SK-N-SH treated with all-trans-retinoic acid at 6 μM for 48 hours (cell line): ENCODE data around the gene RASAL2.

ENCODE experiments used
- BACH2 ChIP-seq: fragments of 250-450 bp; sonication (Bioruptor Pico); IDR thresholded peaks from 2 replicates; pipeline ENCODE4 v1.9.0; 2021; ENCODE audit warnings: mild to moderate bottlenecking, borderline replicate concordance
- CREB5 ChIP-seq: fragments of 250-450 bp; sonication (Bioruptor Pico); IDR thresholded peaks from 2 replicates; pipeline ENCODE4 v1.5.1; 2020; ENCODE audit warnings: low read depth, mild to moderate bottlenecking, moderate library complexity
- CSDC2 ChIP-seq: fragments of 250-450 bp; sonication (Bioruptor Pico); IDR thresholded peaks from 2 replicates; pipeline ENCODE4 v1.5.0; 2020; ENCODE audit warnings: mild to moderate bottlenecking, moderate library complexity
- ESRRG ChIP-seq: fragments of 250-450 bp; sonication (Bioruptor Pico); IDR thresholded peaks from 2 replicates; pipeline ENCODE4 v1.6.1; 2021; ENCODE audit warnings: mild to moderate bottlenecking
- ISL1 ChIP-seq: fragments of 250-450 bp; sonication (Bioruptor Pico); IDR thresholded peaks from 2 replicates; pipeline ENCODE4 v2.1.2; 2022; ENCODE audit warnings: mild to moderate bottlenecking, moderate library complexity
- PPARA ChIP-seq: fragments of 250-450 bp; sonication (Bioruptor Pico); IDR thresholded peaks from 2 replicates; pipeline ENCODE4 v1.5.0; 2020; ENCODE audit warnings: mild to moderate bottlenecking, borderline replicate concordance
- SNAI2 ChIP-seq: fragments of 250-450 bp; sonication (Bioruptor Pico); IDR thresholded peaks from 2 replicates; pipeline ENCODE4 v1.5.0; 2020; ENCODE audit warnings: mild to moderate bottlenecking, moderate library complexity
- TCF4 ChIP-seq: fragments of 250-450 bp; sonication (Bioruptor Pico); IDR thresholded peaks from 2 replicates; pipeline ENCODE4 v1.8.0; 2021; ENCODE audit warnings: mild to moderate bottlenecking, moderate library complexity, borderline replicate concordance
- TSHZ2 ChIP-seq: fragments of 250-450 bp; sonication (Bioruptor Pico); IDR thresholded peaks from 2 replicates; pipeline ENCODE4 v1.5.0; 2020; ENCODE audit warnings: mild to moderate bottlenecking, moderate library complexity
- ZFP3 ChIP-seq: fragments of 250-450 bp; sonication (Bioruptor Pico); IDR thresholded peaks from 2 replicates; pipeline ENCODE4 v1.5.0; 2020; ENCODE audit warnings: mild to moderate bottlenecking, moderate library complexity
- TF ChIP-seq, protein P1 (sequence below): fragments of 250-450 bp; sonication (Bioruptor Pico); IDR thresholded peaks from 2 replicates; pipeline ENCODE4 v1.8.0; 2020; ENCODE audit warnings: mild to moderate bottlenecking, moderate library complexity, borderline replicate concordance

DNA sequence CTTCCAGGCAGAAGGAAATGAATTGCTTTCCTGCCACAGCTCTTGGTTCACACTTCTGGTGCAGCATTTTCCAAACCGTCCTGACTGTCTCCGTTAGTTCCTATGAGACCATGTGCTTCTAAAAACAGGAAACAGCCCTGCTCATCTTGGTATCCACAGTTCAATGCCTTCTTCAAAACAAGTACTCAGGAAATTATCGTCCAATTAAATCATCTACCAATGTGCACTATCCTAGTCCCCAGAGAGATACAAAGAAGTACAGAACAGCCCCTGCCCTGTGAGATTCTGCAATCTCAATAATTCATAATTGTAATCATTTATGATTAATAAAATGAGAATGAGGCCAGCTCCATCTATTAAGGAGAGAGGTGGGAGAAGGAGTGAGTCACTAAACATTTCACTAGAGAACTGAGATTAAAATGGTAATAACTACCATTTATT is 391.7 kb downstream of the RASAL2 start:
- TF ChIP-seq, protein P1, sequence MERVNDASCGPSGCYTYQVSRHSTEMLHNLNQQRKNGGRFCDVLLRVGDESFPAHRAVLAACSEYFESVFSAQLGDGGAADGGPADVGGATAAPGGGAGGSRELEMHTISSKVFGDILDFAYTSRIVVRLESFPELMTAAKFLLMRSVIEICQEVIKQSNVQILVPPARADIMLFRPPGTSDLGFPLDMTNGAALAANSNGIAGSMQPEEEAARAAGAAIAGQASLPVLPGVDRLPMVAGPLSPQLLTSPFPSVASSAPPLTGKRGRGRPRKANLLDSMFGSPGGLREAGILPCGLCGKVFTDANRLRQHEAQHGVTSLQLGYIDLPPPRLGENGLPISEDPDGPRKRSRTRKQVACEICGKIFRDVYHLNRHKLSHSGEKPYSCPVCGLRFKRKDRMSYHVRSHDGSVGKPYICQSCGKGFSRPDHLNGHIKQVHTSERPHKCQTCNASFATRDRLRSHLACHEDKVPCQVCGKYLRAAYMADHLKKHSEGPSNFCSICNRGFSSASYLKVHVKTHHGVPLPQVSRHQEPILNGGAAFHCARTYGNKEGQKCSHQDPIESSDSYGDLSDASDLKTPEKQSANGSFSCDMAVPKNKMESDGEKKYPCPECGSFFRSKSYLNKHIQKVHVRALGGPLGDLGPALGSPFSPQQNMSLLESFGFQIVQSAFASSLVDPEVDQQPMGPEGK = no peak
- TF ChIP-seq CSDC2 (CRISPR knock-in tag) (no peak), TSHZ2 (no peak), ISL1 (CRISPR knock-in tag) (no peak), ZFP3 (no peak), CREB5 (no peak), SNAI2 (CRISPR knock-in tag) (no peak), BACH2 (no peak), TCF4 (CRISPR knock-in tag) (no peak), ESRRG (CRISPR knock-in tag) (no peak), PPARA (no peak)
